ENCODE measurements around the gene NUP210L.
"Not testable (repeated sequence)": the region's sequence is repeated elsewhere in the genome, so short reads cannot be mapped to it uniquely, and the experiment has no call there.

The NUP210L gene

GRCh38 chr1:154094411-154094810 is 60.5 kb downstream of the NUP210L start:
- no peak for FAIRE-seq

GRCh38 chr1:154093699-154094098 is 61.2 kb downstream of the NUP210L start:
- no peak for FAIRE-seq

- no peak for FAIRE-seq
Measured at GRCh38 chr1:154091706-154092105, 63.2 kb downstream of the NUP210L start.

- FAIRE-seq = no peak
Measured at GRCh38 chr1:154087574-154087973, 67.3 kb downstream of the NUP210L start.

- FAIRE-seq = not testable (repeated sequence)
Measured at GRCh38 chr1:154083057-154083456, 71.8 kb downstream of the NUP210L start.

GRCh38 chr1:154081386-154082126 is 73.3 kb downstream of the NUP210L start:
- no peak for FAIRE-seq

GRCh38 chr1:154076413-154076812 is 78.5 kb downstream of the NUP210L start:
- FAIRE-seq = no peak

GRCh38 chr1:154075746-154076145 is 79.1 kb downstream of the NUP210L start:
- no peak for FAIRE-seq

- no peak for FAIRE-seq
Measured at GRCh38 chr1:154062309-154062708, 92.6 kb downstream of the NUP210L start.

GRCh38 chr1:154047436-154047835 is 107.4 kb downstream of the NUP210L start:
- FAIRE-seq = not testable (repeated sequence)

GRCh38 chr1:154033697-154034096 is 121.2 kb downstream of the NUP210L start:
- FAIRE-seq = not testable (repeated sequence)

GRCh38 chr1:154019940-154020339 is 134.9 kb downstream of the NUP210L start:
- no peak for FAIRE-seq

GRCh38 chr1:154019269-154019668 is 135.6 kb downstream of the NUP210L start:
- no peak for FAIRE-seq

- no peak for FAIRE-seq
Measured at GRCh38 chr1:154014154-154014907, 140.5 kb downstream of the NUP210L start.

- not testable (repeated sequence) for FAIRE-seq
Measured at GRCh38 chr1:154012543-154012942, 142.3 kb downstream of the NUP210L start.

GRCh38 chr1:154012129-154012528 is 142.7 kb downstream of the NUP210L start:
- no peak for FAIRE-seq

GRCh38 chr1:154006136-154006535 is 148.7 kb downstream of the NUP210L start:
- no peak for FAIRE-seq

- FAIRE-seq = no peak
Measured at GRCh38 chr1:154000420-154000819, 154.5 kb downstream of the NUP210L start.

GRCh38 chr1:153996882-153997281 is 158.0 kb downstream of the NUP210L start:
- not testable (repeated sequence) for FAIRE-seq

GRCh38 chr1:153995640-153996039 is 159.2 kb downstream of the NUP210L start:
- FAIRE-seq = no peak

- FAIRE-seq = no peak
Measured at GRCh38 chr1:153995202-153995601, 159.7 kb downstream of the NUP210L start.

GRCh38 chr1:153991806-153992205 is 163.1 kb downstream of the NUP210L start:
- FAIRE-seq = no peak

GRCh38 chr1:153991151-153991630 is 163.7 kb downstream of the NUP210L start:
- no peak for FAIRE-seq

Data from A204.1 (cell line).